Right lobe of liver (tissue), 6 donors: ENCODE measurements around the gene BCAR3. TPM values are rescaled to one million over a fixed set of nuclear protein-coding genes. Genes with fewer than 3 reads are reported as not detected.

Experiments
- ATAC-seq, 4 donors: fragments of 200-7000 bp; cut with Tn5 transposase; one replicate each; pipeline ENCODE4 v1.9.1; 2020; ENCODE audit warnings: mild to moderate bottlenecking in 4 of 4, moderate library complexity in 4 of 4
- DNase-seq, 3 donors: peaks; one replicate each; pipeline ENCODE4 v3.0.0-alpha.2; 2020
- H3K27ac ChIP-seq, 3 donors: fragments of 200-600 bp; one replicate each; pipeline ENCODE4 v1.8.0; 2022
- H3K27me3 ChIP-seq, 2 donors: fragments of 200-600 bp; one replicate each; pipeline ENCODE4 v1.8.0; 2022
- H3K36me3 ChIP-seq, 4 donors: fragments of 200-600 bp; sonication (generic) in 1 of 4; one replicate each; pipeline versions ENCODE4 v1.5.1 to v1.8.0; 2017 to 2022; ENCODE audit warnings: control low read depth in 1 of 4
- H3K4me1 ChIP-seq, 4 donors: fragments of 200-600 bp; sonication (generic) in 1 of 4; one replicate each; pipeline versions ENCODE4 v1.5.1 to v1.8.0; 2017 to 2022; ENCODE audit warnings: control low read depth in 1 of 4
- H3K4me3 ChIP-seq, 3 donors: fragments of 200-600 bp; one replicate each; pipeline ENCODE4 v1.8.0; 2022
- H3K9me3 ChIP-seq, 4 donors: fragments of 200-600 bp; sonication (generic) in 1 of 4; one replicate each; pipeline versions ENCODE4 v1.5.1 to v1.8.0; 2017 to 2022; ENCODE audit warnings: control low read depth in 1 of 4
- CTCF ChIP-seq, 4 donors: fragments of 200-600 bp in 3 of 4; fragments of 450-650 bp in 1 of 4; IDR thresholded peaks; one replicate each; pipeline versions ENCODE4 v1.5.1 to v1.8.0; 2016 to 2022; ENCODE audit warnings: antibody characterized with exemption in 4 of 4, mild to moderate bottlenecking in 2 of 4
- POLR2A ChIP-seq: fragments of 450-650 bp; IDR thresholded peaks from one replicate; pipeline ENCODE4 v1.6.1; 2017; ENCODE audit warnings: antibody characterized with exemption, mild to moderate bottlenecking
- WGBS: methylation state at CpG from one replicate; pipeline ENCODE4 v1.1.6; 2018; ENCODE audit warnings: low coverage, low lambda C conversion rate; ENCODE audit not compliant: insufficient coverage; ENCODE audit errors: missing lambda C conversion rate; 5-methylcytosine and 5-hydroxymethylcytosine counted together
- intact Hi-C, 2 donors: fragments of 100-400 bp; cut with DNase I; formaldehyde crosslinking; loops; one replicate each; pipeline versions ENCODE4 v1.11.2 to v1.14.1; 2022
- long read RNA-seq: library from polyadenylated mRNA; unstranded; transcript quantifications from one replicate; pipeline ENCODE4 v2.0.0, GENCODE V29; 2019
- total RNA-seq, 6 experiments: library from RNA; depleted of rRNA in 2 of 6; stranded (reverse); fragments of >200 nt in 2 of 6; fragmentation: NEBNext Ultra II Directional in 3 of 6; extraction: Animal tissue kit (Norgen Biotek cat#: 25700) in 3 of 6; gene quantifications; one replicate each; pipeline versions ENCODE4 v1.1.0 to v1.2.4, GENCODE V29; 2016 to 2023
- donor health status: DM: no; HTN: yes; CAD: no.
- donor health status: DM: no; HTN: no; CAD: no.
- donor health status: DM: no; HTN: no; CAD: no.
- donor health status: DM: no; HTN: yes; CAD: no.
- donor health status: DM: no; HTN: yes; CAD: no.

BCAR3 gene
- total RNA-seq, result 10 to 100 TPM in 3 of 6 experiments, 1 to 10 TPM in 3; 7.6 to 19.8 (median 12.9) TPM
- long read RNA-seq, partial matches to known transcripts, result 3 of 4 reads
- long read RNA-seq, other reads (novel, unspliced or antisense), result 0 of 4 reads

GRCh38 chr1:93681101-93681988 is at the start of gene BCAR3:
BCAR3 (minus strand) TSS chr1:93681837; CDS start chr1:93674930, 6,907 bp downstream.
- ATAC-seq (peak; percentile 84 to 88 (median 86)), DNase-seq (peak; percentile 69 to 79 (median 75))
- H3K4me1 ChIP-seq, result peaks cover 0 to 11% (median 0%) of the 10 kb centered on the region in 4 donors
- no peaks in the 10 kb centered on the region for H3K27me3 ChIP-seq
- peak within 1 kb of the TSS; percentile 25 to 61 (median 52) for H3K27ac ChIP-seq
- H3K36me3 ChIP-seq, result no peaks in the 10 kb centered on the region
- intact Hi-C loops, result no loop called here
- under 1% methylated on average over 25 of the region's 105 CpGs for WGBS
- no peaks in the 10 kb centered on the region for H3K9me3 ChIP-seq
- peak in 3 of 4 donors; percentile 13 to 40 (median 33) for TF ChIP-seq CTCF (IDR thresholded peaks at IDR 0.05)
- peak; percentile 67 for TF ChIP-seq POLR2A
- H3K4me3 ChIP-seq, result peak within 1 kb of the TSS; percentile 62 to 69 (median 64)

- Histone ChIP-seq H3K4me1 (no peaks in the 10 kb centered on the region), H3K36me3 (no peaks in the 10 kb centered on the region), H3K27me3 (no peaks in the 10 kb centered on the region), H3K4me3 (no peak overlapping the region), H3K9me3 (no peaks in the 10 kb centered on the region), H3K27ac (no peak overlapping the region)
- intact Hi-C loops, result no loop called here
- TF ChIP-seq CTCF (IDR thresholded peaks at IDR 0.05) (no peak), POLR2A (no peak)
- no peak for ATAC-seq
- no peak for DNase-seq
- 60% methylated on average over 2 of the region's 2 CpGs for WGBS
These were observed 49.0 kb upstream of the BCAR3 start for GRCh38 chr1:93730621-93731020.

GRCh38 chr1:93729906-93730305 is 48.3 kb upstream of the BCAR3 start:
- Histone ChIP-seq H3K36me3 (no peaks in the 10 kb centered on the region), H3K4me3 (no peak overlapping the region), H3K27me3 (no peaks in the 10 kb centered on the region), H3K27ac (no peak overlapping the region), H3K4me1 (no peaks in the 10 kb centered on the region), H3K9me3 (no peaks in the 10 kb centered on the region)
- no peak for TF ChIP-seq POLR2A
- TF ChIP-seq CTCF (IDR thresholded peaks at IDR 0.05), result no peak
- ATAC-seq (peak in 1 of 4 donors; percentile 10), DNase-seq (no peak)
- intact Hi-C loops, result no loop called here
- WGBS, result 89% methylated on average over 4 of the region's 4 CpGs

- Histone ChIP-seq H3K4me1 (no peaks in the 10 kb centered on the region), H3K27ac (no peak overlapping the region), H3K36me3 (no peaks in the 10 kb centered on the region), H3K9me3 (no peaks in the 10 kb centered on the region), H3K27me3 (no peaks in the 10 kb centered on the region), H3K4me3 (no peak overlapping the region)
- TF ChIP-seq POLR2A (no peak), CTCF (IDR thresholded peaks at IDR 0.05) (no peak)
- no peak for DNase-seq
- ATAC-seq, result peak; percentile 34 to 81 (median 50)
- intact Hi-C loops, result no loop called here
- 60% methylated on average over 3 of the region's 4 CpGs for WGBS
These were observed 47.9 kb upstream of the BCAR3 start for GRCh38 chr1:93729502-93729901.
